GM10847 (cell line): ENCODE data around the gene PIEZO1.

ENCODE experiments used
- POLR2A ChIP-seq: IDR thresholded peaks from 2 replicates; pipeline ENCODE4 v1.6.1; 2011; ENCODE audit not compliant: insufficient read length; ENCODE audit errors: extremely low read depth

Gene PIEZO1

DNA sequence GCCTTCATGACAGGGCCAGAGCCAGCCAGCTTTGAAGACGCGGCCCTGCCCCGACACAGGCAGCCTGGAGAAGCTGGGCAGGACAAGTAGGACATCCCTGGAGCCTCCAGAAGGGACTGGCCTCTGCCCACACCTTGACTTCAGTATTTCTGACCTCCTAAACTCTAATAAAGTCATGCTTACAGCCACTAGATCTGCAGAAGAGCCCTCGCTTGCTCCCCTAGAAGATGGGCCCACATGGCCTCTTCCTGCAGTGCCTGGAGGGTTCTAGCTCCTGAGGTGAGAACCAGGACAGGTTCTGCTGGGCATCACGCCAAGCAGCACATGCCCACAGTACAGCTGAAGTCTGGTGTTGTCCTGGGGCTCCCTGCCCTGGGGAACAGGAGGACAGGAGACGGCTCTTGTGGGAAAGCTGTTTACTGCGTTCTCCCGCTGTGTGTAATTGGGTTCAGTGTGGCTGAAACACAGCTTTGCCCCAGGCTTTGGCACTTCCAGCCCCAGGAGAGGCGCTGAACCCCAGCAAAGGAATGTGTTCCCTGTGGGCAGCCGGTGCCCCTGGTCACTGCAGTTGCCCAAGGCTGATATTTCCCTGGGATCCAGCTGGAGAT lies 24.2 kb upstream of the PIEZO1 start:
- TF ChIP-seq POLR2A: peak; percentile 19

DNA sequence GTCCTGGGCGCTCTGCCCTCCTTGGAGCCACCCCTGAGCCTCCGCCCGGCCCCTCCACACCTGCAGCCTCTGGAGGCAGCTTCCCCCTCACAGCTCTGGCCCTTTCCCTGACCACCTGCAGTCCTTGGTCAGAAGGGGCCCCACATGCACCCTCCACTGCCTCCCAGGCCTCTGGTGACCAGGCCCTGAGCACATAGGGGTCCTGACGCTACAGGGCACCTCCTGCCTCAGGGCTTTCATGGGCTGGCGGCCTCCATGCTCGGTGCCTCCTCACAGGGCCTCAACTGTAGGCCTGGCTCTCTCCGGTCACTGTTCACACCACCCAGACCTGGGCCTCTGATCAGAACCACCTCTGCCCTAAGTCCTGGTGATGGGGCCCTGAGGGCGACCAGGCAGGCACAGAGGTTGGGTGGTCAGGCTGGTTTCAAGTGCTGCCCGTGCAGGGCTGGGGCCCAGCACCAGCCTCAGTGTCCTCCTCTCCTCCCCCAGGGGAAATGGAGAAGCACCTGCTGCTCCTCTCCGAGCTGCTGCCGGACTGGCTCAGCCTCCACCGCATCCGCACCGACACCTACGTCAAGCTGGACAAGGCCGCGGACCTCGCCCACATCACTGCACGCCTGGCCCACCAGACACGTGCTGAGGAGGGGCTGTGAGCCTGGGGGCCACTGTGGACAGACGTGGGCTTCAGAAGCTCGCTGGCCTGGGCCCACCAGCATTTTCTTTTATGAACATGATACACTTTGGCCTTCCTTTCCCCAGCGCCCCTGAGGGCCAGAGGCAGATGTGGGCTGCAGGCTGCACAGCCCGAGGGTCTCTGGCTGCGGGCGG lies 22.8 kb upstream of the PIEZO1 start:
- peak; percentile 15 for TF ChIP-seq POLR2A

DNA sequence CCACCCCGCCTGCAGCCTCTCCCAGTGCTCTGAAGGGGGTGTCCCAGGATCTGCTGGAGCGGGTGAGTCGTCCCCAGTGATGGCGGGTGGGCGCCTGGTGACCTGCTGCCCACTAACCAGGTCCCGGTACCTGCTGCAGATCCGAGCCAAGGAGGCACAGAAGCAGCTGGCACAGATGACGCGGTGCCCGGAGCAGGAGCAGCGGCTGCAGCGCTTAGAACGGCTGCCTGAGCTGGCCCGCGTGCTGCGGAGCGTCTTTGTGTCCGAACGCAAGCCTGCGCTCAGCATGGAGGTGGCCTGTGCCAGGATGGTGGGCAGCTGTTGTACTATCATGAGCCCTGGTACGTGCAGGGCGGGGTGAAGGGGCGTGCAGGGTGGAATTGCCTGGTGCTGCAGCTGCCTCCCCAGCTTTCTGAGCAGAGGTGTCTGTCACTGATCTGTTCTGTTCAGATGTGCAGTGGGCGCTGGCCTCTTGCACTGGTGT lies 22.2 kb upstream of the PIEZO1 start:
- TF ChIP-seq POLR2A: no peak

DNA sequence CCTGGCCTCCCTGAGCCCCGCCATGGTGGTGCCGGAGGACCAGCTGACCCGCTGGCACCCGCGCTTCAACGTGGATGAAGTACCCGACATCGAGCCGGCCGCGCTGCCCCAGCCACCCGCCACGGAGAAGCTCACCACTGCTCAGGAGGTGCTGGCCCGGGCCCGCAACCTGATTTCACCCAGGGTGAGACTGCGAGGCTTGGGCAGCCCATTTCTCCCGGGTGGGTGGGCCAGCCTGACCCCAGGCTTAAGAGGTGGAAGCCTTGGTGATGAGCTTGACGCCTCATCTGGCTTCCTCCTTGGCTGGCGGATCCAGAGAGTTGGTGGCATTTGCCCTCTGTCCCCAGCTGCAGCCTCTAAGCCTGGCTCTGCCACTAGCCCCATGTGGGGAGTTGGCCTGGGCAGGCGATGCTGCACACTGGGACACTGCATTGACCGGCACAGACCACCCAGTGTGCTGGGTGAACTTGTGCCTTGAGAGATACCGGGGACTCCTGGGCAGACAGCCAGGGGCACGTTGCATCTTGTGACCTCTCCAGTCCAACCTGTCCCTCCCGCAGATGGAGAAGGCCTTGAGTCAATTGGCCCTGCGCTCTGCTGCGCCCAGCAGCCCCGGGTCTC lies 21.6 kb upstream of the PIEZO1 start:
- no peak for TF ChIP-seq POLR2A

DNA sequence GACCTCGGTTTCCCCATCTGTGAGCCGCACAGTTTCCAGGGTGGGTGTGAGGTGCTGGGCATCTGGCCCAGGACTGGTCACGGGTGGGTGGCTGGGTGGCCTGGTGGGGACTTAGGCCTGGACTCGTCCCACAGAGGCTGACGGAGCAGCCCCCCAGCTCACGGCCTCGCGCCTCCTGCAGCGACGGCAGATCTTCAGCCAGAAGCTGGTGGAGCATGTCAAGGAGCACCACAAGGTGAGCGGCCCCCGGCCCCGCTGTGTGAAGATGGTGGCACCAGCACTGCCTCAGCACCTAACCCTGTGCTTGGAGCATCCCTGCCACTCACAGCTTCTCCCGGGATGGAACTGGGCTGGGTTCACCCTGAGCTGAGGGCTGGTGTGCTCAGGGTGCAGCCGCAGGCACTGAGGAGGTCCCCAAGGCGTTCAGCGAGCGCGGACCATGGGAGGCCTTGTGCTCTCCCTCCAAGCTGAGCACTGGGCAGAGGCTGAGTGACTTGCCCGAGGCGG lies 20.9 kb upstream of the PIEZO1 start:
- no peak for TF ChIP-seq POLR2A

DNA sequence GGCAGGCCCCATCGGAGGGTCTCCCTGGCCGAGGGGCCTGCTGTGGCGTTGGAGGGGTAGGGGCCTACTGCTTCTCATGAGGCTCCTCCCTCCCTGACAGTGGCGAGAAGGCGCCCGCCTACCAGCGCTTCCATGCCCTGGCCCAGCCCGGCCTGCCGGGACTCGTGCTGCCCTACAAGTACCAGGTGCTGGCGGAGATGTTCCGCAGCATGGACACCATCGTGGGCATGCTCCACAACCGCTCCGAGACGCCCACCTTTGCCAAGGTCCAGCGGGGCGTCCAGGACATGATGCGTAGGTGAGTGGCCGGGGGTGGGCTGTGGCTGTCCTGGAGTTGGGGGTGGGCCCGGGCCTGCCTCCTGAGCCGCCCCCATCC lies 20.3 kb upstream of the PIEZO1 start:
- TF ChIP-seq POLR2A: no peak

DNA sequence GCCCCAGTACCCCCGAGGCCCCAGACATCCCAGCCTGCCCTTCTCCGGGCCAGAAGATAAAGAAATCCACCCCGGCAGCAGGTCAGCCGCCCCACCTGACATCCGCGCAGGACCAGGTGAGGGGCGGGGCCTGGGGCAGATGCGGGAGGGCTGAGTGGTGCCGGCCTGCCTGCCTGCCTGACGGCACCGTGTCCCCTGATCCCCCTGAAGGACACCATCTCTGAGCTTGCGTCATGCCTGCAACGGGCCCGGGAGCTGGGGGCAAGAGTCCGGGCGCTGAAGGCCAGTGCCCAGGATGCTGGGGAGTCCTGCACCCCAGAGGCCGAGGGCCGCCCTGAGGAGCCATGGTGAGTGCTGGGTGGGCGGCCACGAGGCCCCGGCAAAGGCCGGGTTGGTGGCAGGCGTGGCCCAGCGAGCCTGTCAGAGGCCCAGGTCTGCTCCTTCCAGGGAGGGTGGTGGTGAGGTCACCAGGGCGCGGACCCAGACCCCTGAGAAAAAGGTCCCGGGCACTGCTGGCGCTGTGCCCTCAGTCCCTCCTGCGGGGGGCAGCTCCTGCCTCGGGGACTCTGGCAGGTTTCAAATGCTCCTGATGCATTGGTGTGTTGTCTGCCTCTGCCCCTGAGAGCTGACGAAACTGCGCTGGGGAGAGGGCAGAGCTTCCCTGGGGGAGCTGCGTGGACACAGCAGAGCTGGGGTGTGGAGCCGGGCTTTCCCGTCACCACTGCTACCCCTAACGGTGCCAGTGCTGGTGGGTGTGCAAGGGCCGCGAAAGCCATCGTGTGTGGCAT lies 19.7 kb upstream of the PIEZO1 start:
- TF ChIP-seq POLR2A: no peak

DNA sequence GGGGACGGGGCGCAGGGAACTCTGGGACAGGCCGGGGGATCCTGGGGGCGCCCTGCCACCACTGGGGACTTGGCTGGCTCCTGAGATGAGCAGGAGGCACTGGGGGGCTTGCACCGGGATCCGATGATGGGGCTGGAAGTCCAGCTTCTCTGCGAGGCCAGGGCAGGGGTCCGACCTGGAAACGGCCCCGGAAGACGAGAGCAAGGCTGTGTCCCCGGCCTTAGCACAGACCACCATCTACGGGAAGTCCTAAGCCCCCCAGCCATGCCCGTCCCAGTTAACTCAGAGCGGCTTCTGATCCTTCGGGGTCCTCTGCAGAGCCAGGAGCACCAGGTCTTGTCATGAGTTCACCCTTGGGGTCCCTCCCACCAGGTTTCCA lies 19.1 kb upstream of the PIEZO1 start:
- TF ChIP-seq POLR2A: no peak

DNA sequence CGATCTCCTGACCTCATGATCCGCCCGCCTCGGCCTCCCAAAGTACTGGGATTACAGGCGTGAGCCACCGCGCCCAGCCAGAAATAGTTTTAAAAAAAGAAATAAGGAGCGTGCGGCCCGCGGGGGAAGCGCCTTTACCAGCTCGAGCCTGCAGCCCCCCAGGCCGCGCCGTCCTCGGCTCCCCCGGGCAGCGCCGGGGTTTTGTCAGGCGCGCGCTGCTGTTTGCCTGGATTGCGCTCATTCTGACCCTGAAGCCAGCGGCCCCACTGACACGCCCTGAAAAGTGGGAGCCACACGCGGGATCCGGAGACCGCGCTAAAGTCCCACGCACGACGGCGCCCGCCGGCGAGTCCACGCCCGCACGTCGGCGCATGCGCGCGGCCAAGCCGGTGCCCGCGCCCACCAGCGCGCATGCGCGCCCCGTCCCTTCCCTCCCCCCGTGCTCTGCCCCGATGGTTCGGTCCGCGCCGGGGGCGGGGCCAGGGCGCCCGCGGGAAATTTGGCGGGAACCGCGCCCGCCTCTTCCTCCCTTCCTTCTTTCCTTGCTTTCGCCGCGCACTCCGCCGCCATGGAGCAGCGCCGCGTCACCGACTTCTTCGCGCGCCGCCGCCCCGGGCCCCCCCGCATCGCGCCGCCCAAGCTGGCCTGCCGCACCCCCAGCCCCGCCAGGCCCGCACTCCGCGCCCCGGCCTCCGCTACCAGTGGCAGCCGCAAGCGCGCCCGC lies 18.4 kb upstream of the PIEZO1 start, which contains the start of gene CDT1:
TSS of gene CDT1 (plus strand) at position 526 of the 724 bp plus-strand sequence. CDS start at position 569, 43 bp downstream.
- TF ChIP-seq POLR2A: peak; percentile 42

DNA sequence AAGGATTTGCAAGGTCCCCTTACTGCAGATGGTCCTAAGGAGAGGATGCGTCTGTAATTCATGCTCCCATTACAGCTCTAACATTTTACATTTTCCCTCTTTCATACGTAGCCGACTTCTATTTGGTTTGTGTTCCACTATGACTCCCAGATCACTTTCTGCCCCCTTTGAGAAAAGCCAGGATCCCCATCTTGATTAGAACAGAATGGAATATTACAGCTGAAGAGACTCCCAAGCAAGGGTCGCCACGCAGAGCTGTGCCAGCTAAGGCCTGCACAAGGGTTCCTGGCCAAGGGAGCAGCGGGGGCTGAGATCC lies 15.2 kb upstream of the PIEZO1 start:
- no peak for TF ChIP-seq POLR2A

DNA sequence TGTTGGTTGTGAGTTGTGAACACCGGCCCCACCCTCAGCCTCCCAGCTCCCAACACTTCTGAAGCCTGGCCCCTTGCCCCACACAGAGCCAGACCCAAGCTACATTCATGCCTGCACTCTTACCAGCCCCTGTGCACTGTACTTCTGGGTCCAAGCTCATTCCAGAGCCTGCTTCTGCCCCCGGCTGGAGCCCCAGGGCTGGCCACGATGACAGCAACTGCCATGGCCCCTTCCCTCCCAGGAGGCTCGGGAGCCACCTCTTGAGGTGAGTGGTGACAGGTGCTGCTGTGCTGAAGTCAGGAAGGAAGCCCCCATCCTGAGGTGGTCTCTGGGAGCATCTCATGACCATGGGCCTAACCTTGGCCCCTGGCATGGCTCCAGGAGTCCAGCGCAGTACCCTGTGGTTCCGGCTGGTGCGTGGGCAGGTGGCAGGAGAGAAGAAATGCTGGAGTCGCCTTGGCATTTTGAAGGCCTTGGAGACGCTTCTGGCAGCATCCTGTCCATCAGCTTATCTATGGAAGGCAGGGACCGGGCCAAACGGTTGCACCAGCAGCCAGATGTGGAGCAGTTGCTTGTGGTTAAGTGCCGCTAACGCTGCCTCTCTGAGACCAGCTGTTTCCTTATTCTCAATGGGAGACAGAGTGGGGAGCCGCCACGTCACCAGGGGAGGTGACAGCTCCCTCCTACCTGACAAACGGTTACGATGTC lies 14.7 kb upstream of the PIEZO1 start:
- TF ChIP-seq POLR2A: no peak

DNA sequence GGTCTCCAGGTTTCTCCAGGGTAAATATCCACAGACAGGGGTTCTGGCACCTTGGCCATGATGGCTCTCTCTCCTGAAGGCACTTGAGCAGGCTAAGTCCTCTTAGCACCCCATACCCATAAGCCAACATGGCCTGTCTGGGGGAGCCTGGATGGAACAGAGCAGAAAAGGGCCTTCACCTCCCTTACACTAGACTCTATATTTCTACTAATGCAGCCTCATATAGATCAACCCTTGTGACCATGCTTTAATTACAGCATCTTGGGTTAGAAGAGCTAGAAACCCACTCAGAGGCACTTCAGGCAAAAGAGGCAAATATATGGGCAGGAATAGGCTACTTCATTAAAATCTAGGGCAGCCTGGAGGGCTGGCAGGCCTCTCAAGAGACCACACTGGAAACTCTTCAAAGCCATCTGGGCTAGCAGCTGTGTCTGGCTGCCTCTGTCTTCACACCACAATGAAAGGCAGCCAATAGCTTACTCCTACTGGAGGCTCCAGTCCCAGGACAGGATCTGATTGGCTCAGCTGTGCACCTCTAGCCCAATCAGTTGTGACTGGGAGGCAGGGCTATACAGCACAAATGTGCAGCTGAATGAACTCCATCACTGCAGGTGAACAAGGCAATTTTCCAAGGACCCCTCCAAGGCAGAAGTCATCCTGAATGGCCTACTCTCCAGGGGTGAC lies 13.9 kb upstream of the PIEZO1 start:
- TF ChIP-seq POLR2A: no peak

DNA sequence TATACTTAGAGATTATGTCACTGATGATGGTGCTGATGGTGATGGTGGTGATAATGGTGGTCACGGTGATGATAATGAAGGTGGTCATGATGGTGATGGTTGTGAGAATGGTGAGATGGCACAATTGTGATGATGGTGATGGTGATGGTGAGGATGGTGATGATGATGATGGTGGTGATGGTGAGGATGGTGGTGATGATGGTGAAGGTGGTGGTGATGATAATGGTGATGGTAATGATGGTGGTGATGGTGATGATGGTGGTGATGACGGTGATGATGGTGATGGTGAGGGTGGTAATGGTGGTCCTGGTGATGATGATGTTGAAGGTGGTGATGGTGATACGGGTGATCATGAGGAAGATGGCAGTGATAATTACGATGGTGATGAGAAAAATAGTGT lies 13.1 kb upstream of the PIEZO1 start:
- no peak for TF ChIP-seq POLR2A

DNA sequence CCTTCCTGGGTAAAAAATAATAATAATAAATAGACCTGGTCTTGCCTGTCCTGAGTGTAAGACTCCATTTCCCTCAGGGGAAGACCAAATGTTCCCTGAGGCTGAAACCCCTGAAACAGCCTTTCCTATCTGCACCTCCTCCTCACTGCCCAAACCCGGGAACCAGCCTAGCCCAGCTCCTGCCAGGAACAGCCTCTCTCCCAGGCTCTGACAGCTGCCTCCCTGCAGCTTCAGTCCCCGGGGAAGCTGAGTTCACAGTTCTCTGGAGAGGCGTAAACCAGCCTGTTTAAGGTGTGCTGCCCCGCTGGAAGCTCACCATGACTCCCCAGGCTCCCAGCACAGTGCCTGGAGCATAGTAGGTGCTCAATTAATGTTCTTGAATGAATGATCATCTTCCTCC lies 11.3 kb upstream of the PIEZO1 start:
- no peak for TF ChIP-seq POLR2A
